Effector memory CD4-positive, alpha-beta T cell (primary cell): ENCODE results near the gene TAF4.

Experiments used
- DNase-seq, 3 donors: peaks; one replicate each; pipeline ENCODE4 v3.0.0-alpha.2; 2020
- H3K27ac ChIP-seq: 2 replicates; pipeline ENCODE4 v1.7.0; 2013; ENCODE audit warnings: mild to moderate bottlenecking, low read length, moderate library complexity; ENCODE audit not compliant: insufficient read depth, poor library complexity, severe bottlenecking
- H3K27me3 ChIP-seq: replicated peaks from 2 replicates; pipeline ENCODE4 v1.7.0; 2013; ENCODE audit warnings: mild to moderate bottlenecking, low read length; ENCODE audit not compliant: insufficient read depth, control insufficient read depth, poor library complexity, severe bottlenecking
- H3K36me3 ChIP-seq: 2 replicates; pipeline ENCODE4 v1.7.0; 2013; ENCODE audit warnings: mild to moderate bottlenecking, low read length, moderate library complexity; ENCODE audit not compliant: control insufficient read depth, insufficient read depth
- H3K4me1 ChIP-seq: 2 replicates; pipeline ENCODE4 v1.7.0; 2013; ENCODE audit warnings: low read length, mild to moderate bottlenecking; ENCODE audit not compliant: control insufficient read depth, insufficient read depth, poor library complexity, severe bottlenecking
- H3K4me3 ChIP-seq: 2 replicates; pipeline ENCODE4 v1.7.0; 2013; ENCODE audit warnings: low read length, low read depth, mild to moderate bottlenecking; ENCODE audit not compliant: insufficient read depth, poor library complexity, severe bottlenecking
- H3K9me3 ChIP-seq: 2 replicates; pipeline ENCODE4 v1.7.0; 2013; ENCODE audit warnings: mild to moderate bottlenecking, low read length, moderate library complexity; ENCODE audit not compliant: control insufficient read depth

TAF4 gene

GRCh38 chr20:62014488-62014775, 51.2 kb downstream of the TAF4 start:
- Histone ChIP-seq H3K36me3 (peaks cover 20% of the 10 kb centered on the region), H3K4me1 (no peaks in the 10 kb centered on the region)
- DNase-seq = no peak

GRCh38 chr20:62012631-62013030, 53.0 kb downstream of the TAF4 start:
- Histone ChIP-seq H3K36me3 (peaks cover 33% of the 10 kb centered on the region), H3K4me3 (no peak overlapping the region), H3K4me1 (no peaks in the 10 kb centered on the region), H3K27me3 (no peaks in the 10 kb centered on the region), H3K27ac (no peak overlapping the region), H3K9me3 (no peaks in the 10 kb centered on the region)
- DNase-seq = no peak

More at GRCh38 chr20:62014488-62014775, 51.2 kb downstream of the TAF4 start:
- Histone ChIP-seq H3K27ac (no peak overlapping the region), H3K9me3 (no peaks in the 10 kb centered on the region), H3K27me3 (no peaks in the 10 kb centered on the region), H3K4me3 (no peak overlapping the region)

- Histone ChIP-seq H3K4me3 (no peak overlapping the region), H3K27me3 (no peaks in the 10 kb centered on the region), H3K27ac (no peak overlapping the region), H3K36me3 (peaks cover 39% of the 10 kb centered on the region), H3K9me3 (no peaks in the 10 kb centered on the region), H3K4me1 (no peaks in the 10 kb centered on the region)
- DNase-seq = no peak
These were observed 53.6 kb downstream of the TAF4 start for GRCh38 chr20:62011938-62012534.

GRCh38 chr20:62011403-62011790, 54.3 kb downstream of the TAF4 start:
- H3K27ac ChIP-seq = no peak overlapping the region
- peaks cover 45% of the 10 kb centered on the region for H3K36me3 ChIP-seq
- DNase-seq = no peak
- no peaks in the 10 kb centered on the region for H3K27me3 ChIP-seq
- H3K4me3 ChIP-seq = no peak overlapping the region
- no peaks in the 10 kb centered on the region for H3K4me1 ChIP-seq
- no peaks in the 10 kb centered on the region for H3K9me3 ChIP-seq

GRCh38 chr20:62010551-62011402, 54.9 kb downstream of the TAF4 start:
- Histone ChIP-seq H3K27ac (no peak overlapping the region), H3K27me3 (no peaks in the 10 kb centered on the region), H3K9me3 (no peaks in the 10 kb centered on the region), H3K36me3 (peaks cover 49% of the 10 kb centered on the region), H3K4me1 (no peaks in the 10 kb centered on the region), H3K4me3 (no peak overlapping the region)
- DNase-seq = peak; percentile 33 to 54 (median 41)

- Histone ChIP-seq H3K27me3 (no peaks in the 10 kb centered on the region), H3K9me3 (no peaks in the 10 kb centered on the region), H3K4me1 (no peaks in the 10 kb centered on the region), H3K27ac (no peak overlapping the region), H3K4me3 (no peak overlapping the region), H3K36me3 (peaks cover 56% of the 10 kb centered on the region)
- DNase-seq = no peak
These were observed 55.7 kb downstream of the TAF4 start for GRCh38 chr20:62009869-62010445.

GRCh38 chr20:62009322-62009721, 56.4 kb downstream of the TAF4 start:
- DNase-seq = no peak
- no peak overlapping the region for H3K4me3 ChIP-seq
- peaks cover 60% of the 10 kb centered on the region for H3K36me3 ChIP-seq

GRCh38 chr20:62008643-62009183, 57.0 kb downstream of the TAF4 start:
- H3K27me3 ChIP-seq = no peaks in the 10 kb centered on the region
- no peaks in the 10 kb centered on the region for H3K4me1 ChIP-seq
- no peak for DNase-seq
- H3K4me3 ChIP-seq = no peak overlapping the region
- no peaks in the 10 kb centered on the region for H3K9me3 ChIP-seq
- no peak overlapping the region for H3K27ac ChIP-seq
- peaks cover 60% of the 10 kb centered on the region for H3K36me3 ChIP-seq

More at GRCh38 chr20:62009322-62009721, 56.4 kb downstream of the TAF4 start:
- Histone ChIP-seq H3K27me3 (no peaks in the 10 kb centered on the region), H3K9me3 (no peaks in the 10 kb centered on the region), H3K4me1 (no peaks in the 10 kb centered on the region), H3K27ac (no peak overlapping the region)

- no peaks in the 10 kb centered on the region for H3K27me3 ChIP-seq
- H3K4me3 ChIP-seq = no peak overlapping the region
- H3K9me3 ChIP-seq = no peaks in the 10 kb centered on the region
- H3K27ac ChIP-seq = no peak overlapping the region
- H3K36me3 ChIP-seq = peaks cover 63% of the 10 kb centered on the region
- H3K4me1 ChIP-seq = no peaks in the 10 kb centered on the region
- no peak for DNase-seq
These were observed 58.5 kb downstream of the TAF4 start for GRCh38 chr20:62007127-62007647.

- Histone ChIP-seq H3K36me3 (peaks cover 67% of the 10 kb centered on the region), H3K27ac (no peak overlapping the region), H3K27me3 (no peaks in the 10 kb centered on the region), H3K4me1 (no peaks in the 10 kb centered on the region), H3K4me3 (no peak overlapping the region), H3K9me3 (no peaks in the 10 kb centered on the region)
- DNase-seq = no peak
These were observed 59.2 kb downstream of the TAF4 start for GRCh38 chr20:62006482-62006881.
